Peyer's patch (tissue), 4 donors: Measurements from ENCODE around the gene DNAJC7. TPM values are rescaled to one million over a fixed set of nuclear protein-coding genes. Genes with fewer than 3 reads are reported as not detected.

Experiments
- DNase-seq, 3 donors: peaks; one replicate each; pipeline ENCODE4 v3.0.0-alpha.2; 2017 to 2019
- H3K27ac ChIP-seq, 4 donors: fragments of 200-600 bp; sonication (generic); one replicate each; pipeline ENCODE4 v1.5.1; 2016 to 2019
- H3K27me3 ChIP-seq, 2 donors: fragments of 200-600 bp; sonication (generic); one replicate each; pipeline ENCODE4 v1.5.1; 2019
- H3K36me3 ChIP-seq, 3 donors: fragments of 200-600 bp; sonication (generic); one replicate each; pipeline ENCODE4 v1.5.1; 2016 to 2019
- H3K4me1 ChIP-seq, 4 donors: fragments of 200-600 bp; sonication (generic); one replicate each; pipeline ENCODE4 v1.5.1; 2016 to 2019
- H3K4me3 ChIP-seq, 4 donors: fragments of 200-600 bp; sonication (generic); 1 replicate in 3 of 4; 2 replicates in 1 of 4; pipeline ENCODE4 v1.5.1; 2016 to 2019; ENCODE audit warnings: mild to moderate bottlenecking in 1 of 4
- H3K9me3 ChIP-seq, 4 donors: fragments of 200-600 bp; sonication (generic); one replicate each; pipeline ENCODE4 v1.5.1; 2016 to 2019; ENCODE audit warnings: mild to moderate bottlenecking in 1 of 4
- POLR2A ChIP-seq, 2 donors: fragments of 450-650 bp; IDR thresholded peaks; one replicate each; pipeline ENCODE4 v1.5.1; 2017; ENCODE audit warnings: antibody characterized with exemption in 2 of 2, mild to moderate bottlenecking in 2 of 2, moderate library complexity in 2 of 2
- total RNA-seq, 4 donors: library from RNA; depleted of rRNA; stranded (reverse); fragments of >200 nt; gene quantifications; one replicate each; pipeline ENCODE4 v1.1.0, GENCODE V29; 2016
- TF ChIP-seq, protein P1 (sequence below), 6 experiments: fragments of 450-650 bp in 4 of 6; fragments of 200-600 bp in 2 of 6; sonication (generic) in 1 of 6; IDR thresholded peaks; one replicate each; pipeline ENCODE4 v1.5.1; 2017 to 2019; ENCODE audit warnings: antibody characterized with exemption in 6 of 6, mild to moderate bottlenecking in 3 of 6, moderate library complexity in 1 of 6

The DNAJC7 gene
- total RNA-seq, 4 donors from 2014 or later: 51.0 to 80.9 (median 70.7) TPM

DNA sequence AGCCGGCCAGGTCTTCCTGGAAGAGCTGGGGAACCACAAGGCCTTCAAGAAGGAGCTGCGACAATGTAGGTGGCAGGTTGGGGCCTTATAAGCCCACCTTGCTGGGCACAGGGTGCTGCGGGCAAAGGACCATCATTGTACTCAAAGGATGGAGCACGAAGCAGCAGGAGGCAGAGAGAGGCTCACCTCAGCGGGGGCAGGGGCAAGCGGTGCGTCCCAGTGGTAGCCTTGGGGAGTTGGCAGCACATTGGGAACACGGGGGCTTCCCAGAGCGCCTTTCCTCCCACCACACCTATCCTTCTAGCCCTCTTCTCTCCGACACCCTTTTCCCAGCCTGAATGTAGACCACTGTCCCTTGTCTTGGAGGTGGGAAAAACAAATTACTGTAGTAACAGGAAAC is 48.6 kb downstream of the DNAJC7 start:
- H3K27ac ChIP-seq: no peak overlapping the region
- no peaks in the 10 kb centered on the region for H3K27me3 ChIP-seq
- no peak for DNase-seq
- peaks cover 0 to 41% (median 0%) of the 10 kb centered on the region in 3 donors for H3K36me3 ChIP-seq
- no peaks in the 10 kb centered on the region for H3K9me3 ChIP-seq
- TF ChIP-seq, protein P1, sequence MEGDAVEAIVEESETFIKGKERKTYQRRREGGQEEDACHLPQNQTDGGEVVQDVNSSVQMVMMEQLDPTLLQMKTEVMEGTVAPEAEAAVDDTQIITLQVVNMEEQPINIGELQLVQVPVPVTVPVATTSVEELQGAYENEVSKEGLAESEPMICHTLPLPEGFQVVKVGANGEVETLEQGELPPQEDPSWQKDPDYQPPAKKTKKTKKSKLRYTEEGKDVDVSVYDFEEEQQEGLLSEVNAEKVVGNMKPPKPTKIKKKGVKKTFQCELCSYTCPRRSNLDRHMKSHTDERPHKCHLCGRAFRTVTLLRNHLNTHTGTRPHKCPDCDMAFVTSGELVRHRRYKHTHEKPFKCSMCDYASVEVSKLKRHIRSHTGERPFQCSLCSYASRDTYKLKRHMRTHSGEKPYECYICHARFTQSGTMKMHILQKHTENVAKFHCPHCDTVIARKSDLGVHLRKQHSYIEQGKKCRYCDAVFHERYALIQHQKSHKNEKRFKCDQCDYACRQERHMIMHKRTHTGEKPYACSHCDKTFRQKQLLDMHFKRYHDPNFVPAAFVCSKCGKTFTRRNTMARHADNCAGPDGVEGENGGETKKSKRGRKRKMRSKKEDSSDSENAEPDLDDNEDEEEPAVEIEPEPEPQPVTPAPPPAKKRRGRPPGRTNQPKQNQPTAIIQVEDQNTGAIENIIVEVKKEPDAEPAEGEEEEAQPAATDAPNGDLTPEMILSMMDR (IDR thresholded peaks at IDR 0.05): no peak
- no peak for TF ChIP-seq POLR2A (IDR thresholded peaks at IDR 0.05)
- H3K4me1 ChIP-seq: peaks cover 0 to 27% (median 8%) of the 10 kb centered on the region in 4 donors
- H3K4me3 ChIP-seq: no peak overlapping the region

DNA sequence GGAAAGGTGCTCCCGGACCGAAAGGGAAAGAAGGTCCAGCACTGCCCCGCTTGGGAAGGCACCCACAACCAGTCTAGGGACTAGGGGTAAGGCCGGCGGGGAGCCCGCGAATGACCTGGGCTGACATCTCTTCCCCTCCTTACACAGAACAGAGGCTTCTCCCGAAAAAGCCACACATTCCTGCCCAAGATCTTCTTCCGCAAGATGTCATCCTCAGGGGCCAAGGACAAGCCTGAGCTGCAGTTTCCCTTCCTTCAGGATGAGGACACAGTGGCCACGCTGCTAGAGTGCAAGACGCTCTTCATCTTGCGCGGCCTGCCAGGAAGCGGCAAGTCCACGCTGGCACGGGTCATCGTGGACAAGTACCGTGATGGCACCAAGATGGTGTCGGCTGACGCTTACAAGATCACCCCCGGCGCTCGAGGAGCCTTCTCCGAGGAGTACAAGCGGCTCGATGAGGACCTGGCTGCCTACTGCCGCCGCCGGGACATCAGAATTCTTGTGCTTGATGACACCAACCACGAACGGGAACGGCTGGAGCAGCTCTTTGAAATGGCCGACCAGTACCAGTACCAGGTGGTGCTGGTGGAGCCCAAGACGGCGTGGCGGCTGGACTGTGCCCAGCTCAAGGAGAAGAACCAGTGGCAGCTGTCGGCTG is 49.2 kb downstream of the DNAJC7 start:
- Histone ChIP-seq H3K27ac (peak overlapping the region; percentile 81 to 96 (median 90)), H3K4me1 (peaks cover 0 to 27% (median 5%) of the 10 kb centered on the region in 4 donors), H3K9me3 (no peaks in the 10 kb centered on the region), H3K36me3 (peaks cover 0 to 34% (median 0%) of the 10 kb centered on the region in 3 donors), H3K27me3 (no peaks in the 10 kb centered on the region), H3K4me3 (peak overlapping the region in 3 of 4 donors; percentile 70 to 98 (median 87))
- DNase-seq: no peak
- TF ChIP-seq POLR2A (IDR thresholded peaks at IDR 0.05): no peak

DNA sequence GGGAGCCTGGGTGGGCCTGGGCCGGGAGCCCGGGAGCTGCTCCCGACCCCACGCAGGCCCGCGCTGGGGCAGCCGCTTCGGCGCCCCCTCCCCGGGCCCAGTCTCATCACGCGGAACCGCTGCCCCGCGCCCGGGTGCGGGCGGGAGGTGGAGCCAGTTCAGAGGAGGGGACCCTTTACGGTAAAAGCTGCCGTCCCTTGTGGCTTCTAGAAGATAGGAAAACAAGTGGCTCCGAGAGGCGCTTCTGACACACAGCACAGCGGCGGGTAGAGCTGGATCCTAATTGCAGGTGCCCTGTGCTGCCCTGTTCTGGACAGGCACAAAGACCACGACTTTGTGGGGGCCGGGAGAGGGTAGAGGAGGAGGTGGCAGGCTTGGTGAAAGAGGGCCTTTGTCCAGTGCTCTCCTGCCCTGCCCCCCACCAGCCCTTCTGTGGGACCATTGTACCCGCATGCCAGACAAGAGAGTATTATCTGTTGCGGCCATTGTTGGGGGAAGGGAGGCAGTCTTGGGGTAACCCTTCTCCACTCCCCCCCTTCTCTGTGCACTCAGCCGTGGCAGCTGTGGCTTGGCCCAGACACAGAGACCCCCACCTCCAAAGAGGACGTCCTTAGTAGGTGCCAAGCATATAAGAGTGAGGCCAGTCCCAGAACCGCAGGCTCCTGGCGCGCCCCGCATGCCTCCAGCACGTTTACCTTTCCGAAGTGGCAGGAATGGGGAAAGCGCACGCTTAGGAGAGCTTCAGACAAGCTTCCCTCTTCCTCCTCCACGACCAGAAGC is 49.9 kb downstream of the DNAJC7 start:
- peaks cover 0 to 27% (median 5%) of the 10 kb centered on the region in 4 donors for H3K4me1 ChIP-seq
- H3K36me3 ChIP-seq: peaks cover 0 to 27% (median 0%) of the 10 kb centered on the region in 3 donors
- no peaks in the 10 kb centered on the region for H3K9me3 ChIP-seq
- peak overlapping the region; percentile 81 to 96 (median 90) for H3K27ac ChIP-seq
- H3K4me3 ChIP-seq: peak overlapping the region; percentile 70 to 98 (median 91)
- peak in 1 of 3 donors; percentile 52 for DNase-seq
- no peaks in the 10 kb centered on the region for H3K27me3 ChIP-seq
- TF ChIP-seq, protein P1 (IDR thresholded peaks at IDR 0.05): no peak
- TF ChIP-seq POLR2A (IDR thresholded peaks at IDR 0.05): no peak

DNA sequence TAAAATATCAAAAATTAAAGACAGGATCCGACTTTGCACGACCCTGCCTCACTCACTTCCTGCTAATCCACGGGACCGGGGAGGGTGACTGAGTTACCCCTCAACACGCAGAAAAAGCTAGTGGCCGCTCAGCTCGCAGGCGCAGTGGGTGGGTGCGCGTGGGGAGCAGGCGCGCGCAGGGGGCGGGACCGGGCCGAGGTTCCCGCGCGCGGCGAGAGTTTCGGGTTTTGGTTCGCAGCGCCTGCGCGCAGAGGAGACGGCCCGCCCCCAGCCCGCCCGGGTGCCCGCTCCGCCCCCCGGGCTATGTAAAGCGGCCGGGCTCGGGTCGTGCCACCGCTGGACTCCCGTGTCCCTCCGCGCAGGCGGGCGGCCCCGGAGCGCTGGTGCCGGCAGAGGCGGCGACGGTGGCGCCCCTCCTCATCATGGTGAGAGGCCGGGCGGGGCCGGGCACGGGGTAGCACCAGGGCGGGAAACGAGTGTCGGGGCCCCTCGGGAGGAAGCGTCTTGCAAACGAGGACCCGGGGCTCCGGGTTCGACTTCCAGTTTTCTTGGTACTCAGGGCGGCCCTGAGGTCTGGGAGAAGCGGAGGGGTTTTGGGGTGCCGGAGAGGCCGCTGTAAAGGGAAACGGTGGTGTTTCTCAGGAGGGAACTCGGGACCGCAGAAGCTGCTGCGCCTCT is 50.6 kb downstream of the DNAJC7 start, which contains the start of gene CNP:
CNP (plus strand) TSS at position 333 of the 678 bp plus-strand sequence; CDS start at position 423, 90 bp downstream.
- DNase-seq: peak; percentile 90 to 96 (median 94)
- H3K4me1 ChIP-seq: peaks cover 0 to 27% (median 5%) of the 10 kb centered on the region in 4 donors
- H3K9me3 ChIP-seq: no peaks in the 10 kb centered on the region
- TF ChIP-seq, protein P1 (IDR thresholded peaks at IDR 0.05): peak in 1 of 6 experiments; percentile 5
- peak; percentile 58 to 82 for TF ChIP-seq POLR2A (IDR thresholded peaks at IDR 0.05)
- peaks cover 0 to 20% (median 0%) of the 10 kb centered on the region in 3 donors for H3K36me3 ChIP-seq
- no peaks in the 10 kb centered on the region for H3K27me3 ChIP-seq
- H3K27ac ChIP-seq: peak within 1 kb of the TSS; percentile 81 to 96 (median 90)
- H3K4me3 ChIP-seq: peak within 1 kb of the TSS; percentile 70 to 98 (median 91)

DNA sequence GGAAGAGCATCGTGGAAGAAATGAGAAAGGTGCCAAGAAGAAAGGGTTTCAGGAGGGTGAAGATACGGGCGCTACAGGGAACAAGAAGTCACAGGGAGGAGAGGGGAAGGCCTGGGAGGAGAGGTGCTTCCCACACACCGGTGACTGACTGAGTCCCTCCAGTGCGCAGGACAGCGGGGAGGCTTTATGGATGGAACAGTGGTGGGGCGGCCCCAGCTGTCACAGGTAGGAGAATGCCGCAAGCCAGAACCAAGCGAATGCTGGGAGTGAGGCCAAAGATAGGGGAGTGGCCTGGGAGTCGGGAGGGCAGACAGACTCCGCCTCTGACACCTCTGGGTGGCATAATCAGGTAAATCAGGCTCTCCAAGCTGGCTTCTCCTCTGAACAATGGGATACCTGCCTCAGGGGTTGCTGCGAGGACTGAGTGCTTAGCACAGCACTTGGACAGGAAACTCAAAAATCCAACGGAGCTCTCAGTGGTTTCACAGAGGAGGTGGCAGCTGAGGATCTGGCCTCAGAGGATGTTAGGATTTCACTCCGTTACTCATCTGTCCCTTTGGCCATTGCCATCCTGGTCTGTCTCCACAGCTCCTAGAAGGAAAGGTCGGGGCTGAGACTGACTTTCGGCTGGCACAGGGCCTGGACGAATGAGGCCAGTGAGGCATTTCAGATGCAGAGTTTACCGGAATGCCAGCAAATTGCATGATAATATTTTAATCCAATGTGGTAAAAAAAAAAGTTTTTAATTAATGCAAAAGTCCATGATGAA is 51.4 kb downstream of the DNAJC7 start:
- H3K27ac ChIP-seq: peak overlapping the region; percentile 81 to 96 (median 90)
- peaks cover 0 to 15% (median 0%) of the 10 kb centered on the region in 3 donors for H3K36me3 ChIP-seq
- peak; percentile 77 to 90 (median 82) for DNase-seq
- no peaks in the 10 kb centered on the region for H3K9me3 ChIP-seq
- TF ChIP-seq, protein P1 (IDR thresholded peaks at IDR 0.05): no peak
- TF ChIP-seq POLR2A (IDR thresholded peaks at IDR 0.05): no peak
- H3K4me3 ChIP-seq: peak overlapping the region; percentile 70 to 98 (median 91)
- no peaks in the 10 kb centered on the region for H3K27me3 ChIP-seq
- H3K4me1 ChIP-seq: peaks cover 0 to 25% (median 5%) of the 10 kb centered on the region in 4 donors
